PC-3 (cell line): ENCODE measurements around the gene BCHE. TPM values are rescaled to one million over a fixed set of nuclear protein-coding genes. Genes with fewer than 3 reads are reported as not detected.

Experiments used
- ATAC-seq: fragments of 200-7000 bp; cut with Tn5 transposase; 2 replicates; pipeline ENCODE4 v1.9.1; 2020; ENCODE audit warnings: mild to moderate bottlenecking, moderate library complexity
- BruUV-seq: library from RNA; stranded (reverse); fragments of 400-500 nt; replicated peaks from 2 replicates; lab custom pipeline; 2021; lab: Mats Ljungman, UMichigan
- CTCF ChIA-PET: fragments of 300-600 bp; sonication (Branson Sonifier 250); formaldehyde crosslinking; loops from one replicate; lab custom pipeline; 2022; ENCODE audit warnings: antibody characterized with exemption; lab: Charles Lee
- POLR2A ChIA-PET: fragments of 300-600 bp; sonication (Branson Sonifier 250); formaldehyde crosslinking; loops from one replicate; lab custom pipeline; 2022; ENCODE audit warnings: antibody characterized with exemption; ENCODE audit not compliant: unreplicated experiment; lab: Charles Lee
- DNase-seq: peaks from one replicate; pipeline ENCODE4 v3.0.0-alpha.2; 2015
- H2AFZ ChIP-seq: fragments of 300-600 bp; sonication (generic); 2 replicates; pipeline ENCODE4 v1.6.0; 2016; ENCODE audit warnings: antibody characterized with exemption, low read length
- H3F3A ChIP-seq: fragments of 300-600 bp; sonication (generic); one replicate; pipeline ENCODE4 v1.6.0; 2017; ENCODE audit warnings: antibody characterized with exemption, low read length, control low read depth, mild to moderate bottlenecking; ENCODE audit not compliant: unreplicated experiment
- H3K27ac ChIP-seq: fragments of 300-600 bp; sonication (generic); 2 replicates; pipeline ENCODE4 v1.5.1; 2016; ENCODE audit warnings: mild to moderate bottlenecking, low read length
- H3K27me3 ChIP-seq: fragments of 300-600 bp; sonication (generic); 2 replicates; pipeline ENCODE4 v1.6.1; 2016; ENCODE audit warnings: low read length, mixed read lengths
- H3K36me3 ChIP-seq: fragments of 300-600 bp; sonication (generic); 2 replicates; pipeline ENCODE4 v1.6.1; 2016; ENCODE audit warnings: low read depth, mixed run types, low read length, mixed read lengths
- H3K4me1 ChIP-seq: fragments of 300-600 bp; sonication (generic); 2 replicates; pipeline ENCODE4 v1.5.1; 2016; ENCODE audit warnings: low read length; ENCODE audit not compliant: insufficient read depth
- H3K4me2 ChIP-seq: fragments of 300-600 bp; sonication (generic); 2 replicates; pipeline ENCODE4 v1.6.0; 2016; ENCODE audit warnings: low read length
- H3K4me3 ChIP-seq: fragments of 300-600 bp; sonication (generic); 2 replicates; pipeline ENCODE4 v1.5.1; 2016; ENCODE audit warnings: mild to moderate bottlenecking, low read length, mixed read lengths
- H3K79me2 ChIP-seq: fragments of 300-600 bp; sonication (generic); 2 replicates; pipeline ENCODE4 v1.6.1; 2017; ENCODE audit warnings: low read length, mixed read lengths
- H3K9ac ChIP-seq: fragments of 300-600 bp; sonication (generic); 2 replicates; pipeline ENCODE4 v1.6.0; 2016; ENCODE audit warnings: mild to moderate bottlenecking, low read length
- H3K9me2 ChIP-seq: fragments of 300-600 bp; sonication (generic); replicated peaks from 2 replicates; pipeline ENCODE4 v1.6.1; 2016; ENCODE audit warnings: mixed run types, low read length, mixed read lengths
- H3K9me3 ChIP-seq: fragments of 300-600 bp; sonication (generic); 2 replicates; pipeline ENCODE4 v1.6.1; 2016; ENCODE audit warnings: low read length, mixed read lengths
- H4K20me1 ChIP-seq: fragments of 300-600 bp; sonication (generic); 2 replicates; pipeline ENCODE4 v1.6.1; 2016; ENCODE audit warnings: low read length, mixed read lengths
- CTCF ChIP-seq: fragments of 300-600 bp; sonication (generic); conservative IDR thresholded peaks from 2 replicates; pipeline ENCODE4 v1.5.1; 2017; ENCODE audit warnings: antibody characterized with exemption, low read depth, mild to moderate bottlenecking, low read length
- EZH2 ChIP-seq: fragments of 300-600 bp; sonication (generic); IDR thresholded peaks from one replicate; pipeline ENCODE4 v1.6.1; 2017; ENCODE audit warnings: antibody characterized with exemption, mild to moderate bottlenecking, low read length; ENCODE audit not compliant: unreplicated experiment
- EZH2phosphoT487 ChIP-seq: fragments of 300-600 bp; sonication (generic); IDR thresholded peaks from 2 replicates; pipeline ENCODE4 v1.6.1; 2018; ENCODE audit warnings: mild to moderate bottlenecking, antibody characterized with exemption, low read length, borderline replicate concordance
- intact Hi-C: fragments of 100-400 bp; cut with micrococcal nuclease; formaldehyde crosslinking; loops from 2 replicates; pipeline ENCODE4 v1.9.0; 2023
- total RNA-seq: library from RNA; depleted of rRNA; stranded (reverse); fragments of >200 nt; gene quantifications from 2 replicates; pipeline ENCODE4 v1.2.3, GENCODE V29; 2014

The BCHE gene
- total RNA-seq, 1 experiment from 2014 or later, result 0.18 TPM

GRCh38 chr3:165786013-165786412 lies 51.2 kb downstream of the BCHE start:
- ATAC-seq (no peak), DNase-seq (no peak)
- H3K4me2 ChIP-seq, result no peak overlapping the region
- H3K4me3 ChIP-seq, result no peak overlapping the region
- TF ChIP-seq CTCF, result no peak
- no peak for TF ChIP-seq EZH2phosphoT487
- no peaks in the 10 kb centered on the region for H4K20me1 ChIP-seq
- no TSS peak for BruUV-seq
- CTCF ChIA-PET, result no interaction called here
- H2AFZ ChIP-seq, result no peak overlapping the region
- intact Hi-C loops, result no loop called here
- H3K27ac ChIP-seq, result no peak overlapping the region
- H3K36me3 ChIP-seq, result no peaks in the 10 kb centered on the region
- H3K9me3 ChIP-seq, result no peaks in the 10 kb centered on the region
- H3K79me2 ChIP-seq, result no peaks in the 10 kb centered on the region
- no peaks in the 10 kb centered on the region for H3K9me2 ChIP-seq
- no peak overlapping the region for H3K9ac ChIP-seq
- no peaks in the 10 kb centered on the region for H3F3A ChIP-seq
- no peaks in the 10 kb centered on the region for H3K27me3 ChIP-seq
- POLR2A ChIA-PET, result no interaction called here
- no peaks in the 10 kb centered on the region for H3K4me1 ChIP-seq

GRCh38 chr3:165784337-165784736 lies 52.9 kb downstream of the BCHE start:
- H3K79me2 ChIP-seq, result no peaks in the 10 kb centered on the region
- no peak for TF ChIP-seq EZH2phosphoT487

GRCh38 chr3:165783383-165783782 lies 53.8 kb downstream of the BCHE start:
- Histone ChIP-seq H3K4me1 (no peaks in the 10 kb centered on the region), H3K27ac (no peak overlapping the region), H3K4me3 (no peak overlapping the region), H3K27me3 (no peaks in the 10 kb centered on the region), H3K9me2 (no peaks in the 10 kb centered on the region), H4K20me1 (no peaks in the 10 kb centered on the region), H3K9me3 (no peaks in the 10 kb centered on the region), H3K36me3 (no peaks in the 10 kb centered on the region), H3K9ac (no peak overlapping the region), H2AFZ (no peak overlapping the region), H3F3A (no peaks in the 10 kb centered on the region), H3K4me2 (no peak overlapping the region), H3K79me2 (no peaks in the 10 kb centered on the region)
- CTCF ChIA-PET, result no interaction called here
- ATAC-seq, result no peak
- TF ChIP-seq CTCF, result no peak
- TF ChIP-seq EZH2phosphoT487, result no peak
- no peak for TF ChIP-seq EZH2
- DNase-seq, result no peak
- no TSS peak for BruUV-seq
- intact Hi-C loops, result no loop called here
- POLR2A ChIA-PET, result no interaction called here

More at GRCh38 chr3:165784337-165784736, 52.9 kb downstream of the BCHE start:
- POLR2A ChIA-PET, result no interaction called here
- H3K9me3 ChIP-seq, result no peaks in the 10 kb centered on the region
- H3K27ac ChIP-seq, result no peak overlapping the region
- BruUV-seq, result no TSS peak
- no peaks in the 10 kb centered on the region for H3K9me2 ChIP-seq
- H3K4me3 ChIP-seq, result no peak overlapping the region
- H3K4me1 ChIP-seq, result no peaks in the 10 kb centered on the region
- no peak overlapping the region for H3K4me2 ChIP-seq
- DNase-seq (no peak), ATAC-seq (no peak)
- CTCF ChIA-PET, result no interaction called here
- H2AFZ ChIP-seq, result no peak overlapping the region
- intact Hi-C loops, result no loop called here
- no peaks in the 10 kb centered on the region for H3K27me3 ChIP-seq
- no peak overlapping the region for H3K9ac ChIP-seq
- no peaks in the 10 kb centered on the region for H4K20me1 ChIP-seq
- no peaks in the 10 kb centered on the region for H3F3A ChIP-seq
- no peaks in the 10 kb centered on the region for H3K36me3 ChIP-seq
